GM23248 (cell line): ENCODE data around the gene NEDD9. TPM values are rescaled to one million over a fixed set of nuclear protein-coding genes. Genes with fewer than 3 reads are reported as not detected.

Experiments used
- DNase-seq: peaks from one replicate; pipeline ENCODE4 v3.0.0-alpha.2; 2015
- H2AFZ ChIP-seq: fragments of 200-600 bp; sonication (generic); 2 replicates; pipeline ENCODE4 v1.6.1; 2016; ENCODE audit warnings: antibody characterized with exemption
- H3F3A ChIP-seq: fragments of 200-600 bp; sonication (generic); 2 replicates; pipeline ENCODE4 v1.6.1; 2016; ENCODE audit warnings: mild to moderate bottlenecking, antibody characterized with exemption, mixed run types; ENCODE audit not compliant: insufficient read depth
- H3K27ac ChIP-seq: fragments of 200-600 bp; sonication (generic); 2 replicates; pipeline ENCODE4 v1.5.1; 2016; ENCODE audit warnings: mild to moderate bottlenecking
- H3K27me3 ChIP-seq: fragments of 200-600 bp; sonication (generic); replicated peaks from 2 replicates; pipeline ENCODE4 v1.6.1; 2016; ENCODE audit warnings: mild to moderate bottlenecking; ENCODE audit not compliant: insufficient read depth
- H3K36me3 ChIP-seq: fragments of 200-600 bp; sonication (generic); 2 replicates; pipeline ENCODE4 v1.6.1; 2016; ENCODE audit warnings: low read depth, mild to moderate bottlenecking
- H3K4me1 ChIP-seq: fragments of 200-600 bp; sonication (generic); 2 replicates; pipeline ENCODE4 v1.6.1; 2016; ENCODE audit warnings: mild to moderate bottlenecking; ENCODE audit not compliant: insufficient read depth
- H3K4me2 ChIP-seq: fragments of 200-600 bp; sonication (generic); one replicate; pipeline ENCODE4 v1.6.1; 2016; ENCODE audit warnings: mild to moderate bottlenecking; ENCODE audit not compliant: unreplicated experiment
- H3K4me3 ChIP-seq: fragments of 200-600 bp; sonication (generic); 2 replicates; pipeline ENCODE4 v1.5.1; 2016; ENCODE audit warnings: mild to moderate bottlenecking
- H3K79me2 ChIP-seq: fragments of 200-600 bp; sonication (generic); 2 replicates; pipeline ENCODE4 v1.6.1; 2016; ENCODE audit warnings: mild to moderate bottlenecking; ENCODE audit not compliant: insufficient read depth
- H3K9ac ChIP-seq: fragments of 200-600 bp; sonication (generic); 2 replicates; pipeline ENCODE4 v1.6.1; 2016; ENCODE audit warnings: mild to moderate bottlenecking
- H3K9me2 ChIP-seq: fragments of 200-600 bp; sonication (generic); 2 replicates; pipeline ENCODE4 v1.6.1; 2016; ENCODE audit warnings: mixed run types, mild to moderate bottlenecking, moderate library complexity; ENCODE audit not compliant: insufficient read depth
- H3K9me3 ChIP-seq: fragments of 200-600 bp; sonication (generic); one replicate; pipeline ENCODE4 v1.6.1; 2017; ENCODE audit warnings: low read depth
- H4K20me1 ChIP-seq: fragments of 200-600 bp; sonication (generic); 2 replicates; pipeline ENCODE4 v1.6.0; 2016; ENCODE audit not compliant: insufficient read depth
- EZH2 ChIP-seq: fragments of 200-600 bp; sonication (generic); IDR thresholded peaks from 2 replicates; pipeline ENCODE4 v1.6.1; 2018; ENCODE audit warnings: antibody characterized with exemption, mild to moderate bottlenecking; ENCODE audit not compliant: insufficient read depth, poor library complexity, severe bottlenecking
- EZH2phosphoT487 ChIP-seq: fragments of 200-600 bp; sonication (generic); IDR thresholded peaks from 2 replicates; pipeline ENCODE4 v1.6.1; 2018; ENCODE audit warnings: antibody characterized with exemption, moderate library complexity, mild to moderate bottlenecking, low read depth; ENCODE audit not compliant: insufficient read depth
- WGBS, 2 experiments: methylation state at CpG; one replicate each; pipeline ENCODE4 v1.1.6; 2015 to 2017; ENCODE audit warnings: low lambda C conversion rate in 2 of 2, low coverage in 1 of 2; ENCODE audit errors: missing lambda C conversion rate in 2 of 2; 5-methylcytosine and 5-hydroxymethylcytosine counted together
- in situ Hi-C: fragments of 300-500 bp; cut with MboI; formaldehyde crosslinking; loops from 2 replicates; pipeline ENCODE4 v1.15.0; 2020
- polyA plus RNA-seq: library from polyadenylated mRNA; unstranded; fragments of >200 nt; fragmentation: Nextera tagmentation; extraction: Ambion mirVana; gene quantifications from 2 replicates; pipeline ENCODE4 v1.2.1, GENCODE V29; 2016
- total RNA-seq: library from RNA; depleted of rRNA; stranded (reverse); fragments of >200 nt; shearing (Covaris generic); gene quantifications from 2 replicates; pipeline ENCODE4 v1.2.3, GENCODE V29; 2014

The NEDD9 gene
- total and polyA plus RNA-seq, 2 experiments from 2014 or later = 3.0 to 4.2 TPM

DNA sequence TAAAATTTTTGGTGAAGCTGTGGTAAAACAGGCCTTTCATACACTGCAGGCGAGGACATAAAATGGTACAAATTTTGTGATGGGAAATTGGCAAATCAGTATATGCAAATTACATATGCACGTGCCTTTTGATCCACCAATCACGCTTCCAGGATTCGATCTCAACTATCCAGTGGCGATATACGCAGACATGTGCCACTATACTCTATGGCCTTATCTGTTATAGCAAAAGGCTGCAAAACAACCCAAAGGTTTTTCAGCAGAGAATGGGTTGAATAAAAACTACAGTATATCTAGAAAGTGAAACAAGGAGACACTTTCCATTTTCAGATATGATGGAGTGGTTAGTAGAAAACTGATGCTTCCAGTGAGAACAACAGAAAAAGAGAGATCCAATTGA is 79.0 kb downstream of the NEDD9 start:
- Histone ChIP-seq H3F3A (no peaks in the 10 kb centered on the region), H3K9me3 (no peaks in the 10 kb centered on the region), H3K79me2 (no peaks in the 10 kb centered on the region), H3K9me2 (no peaks in the 10 kb centered on the region), H3K27ac (no peak overlapping the region), H3K9ac (no peak overlapping the region), H3K27me3 (no peaks in the 10 kb centered on the region), H2AFZ (no peak overlapping the region), H4K20me1 (no peaks in the 10 kb centered on the region), H3K4me2 (no peak overlapping the region), H3K4me1 (no peaks in the 10 kb centered on the region), H3K36me3 (no peaks in the 10 kb centered on the region), H3K4me3 (no peak overlapping the region)
- WGBS, 2 experiments = 96% methylated on average over 6 of the region's 6 CpGs
- no peak for DNase-seq
- TF ChIP-seq EZH2 (no peak), EZH2phosphoT487 (no peak)
- in situ Hi-C loops = no loop called here

DNA sequence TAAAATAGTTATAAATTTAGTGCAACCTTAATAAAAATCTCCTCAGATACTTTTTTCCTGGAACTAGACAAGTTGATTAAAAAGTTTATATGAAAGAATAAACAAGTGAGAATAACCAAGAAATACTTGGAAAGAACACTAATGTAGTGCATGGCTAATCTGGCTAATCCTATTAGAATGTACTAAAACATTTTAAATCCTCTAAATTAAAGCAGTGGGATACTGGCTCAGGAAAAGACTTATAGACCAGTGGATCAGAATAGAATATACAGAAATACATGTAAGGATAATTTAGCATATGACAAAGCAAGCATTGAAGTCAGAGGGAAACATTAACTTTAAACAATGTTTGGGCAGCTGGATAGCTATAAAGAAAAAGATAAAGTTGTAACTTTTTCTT is 79.9 kb downstream of the NEDD9 start:
- no peak overlapping the region for H3K4me3 ChIP-seq
- H3K9ac ChIP-seq = no peak overlapping the region
- no peaks in the 10 kb centered on the region for H3K36me3 ChIP-seq
- no peaks in the 10 kb centered on the region for H4K20me1 ChIP-seq
- no peaks in the 10 kb centered on the region for H3K4me1 ChIP-seq
- no peaks in the 10 kb centered on the region for H3K79me2 ChIP-seq
- no peak for DNase-seq
- H3K9me3 ChIP-seq = no peaks in the 10 kb centered on the region
- H2AFZ ChIP-seq = no peak overlapping the region
- in situ Hi-C loops = no loop called here
- no peaks in the 10 kb centered on the region for H3K27me3 ChIP-seq
- no peak overlapping the region for H3K27ac ChIP-seq
- H3F3A ChIP-seq = no peaks in the 10 kb centered on the region
- H3K4me2 ChIP-seq = no peak overlapping the region
- no peaks in the 10 kb centered on the region for H3K9me2 ChIP-seq
- TF ChIP-seq EZH2phosphoT487 = no peak
- TF ChIP-seq EZH2 = no peak

DNA sequence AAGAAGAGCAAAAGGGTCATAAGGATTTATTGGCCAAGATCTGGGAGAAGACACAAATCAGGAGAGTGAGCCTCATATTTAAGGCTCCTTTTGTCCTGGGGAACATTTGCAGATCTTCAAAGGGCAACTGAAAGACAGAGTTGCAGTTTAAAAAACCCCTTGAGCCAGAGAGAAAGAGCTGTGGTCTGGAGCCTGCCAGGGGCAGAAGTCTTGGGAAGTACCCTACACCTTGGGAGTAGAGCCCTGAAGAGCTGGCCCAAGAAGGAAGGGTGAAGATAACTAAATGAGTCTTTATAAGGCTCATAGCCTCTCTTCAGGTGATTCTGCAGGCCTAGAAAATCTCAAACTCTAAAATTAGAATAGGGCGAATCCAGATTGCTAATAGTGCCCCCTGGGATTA is 81.0 kb downstream of the NEDD9 start:
- H3K4me3 ChIP-seq = no peak overlapping the region
- no peak overlapping the region for H2AFZ ChIP-seq
- no peaks in the 10 kb centered on the region for H3K4me1 ChIP-seq
- H3K4me2 ChIP-seq = no peak overlapping the region
- no peaks in the 10 kb centered on the region for H3F3A ChIP-seq
- no peaks in the 10 kb centered on the region for H3K27me3 ChIP-seq
- no peak for TF ChIP-seq EZH2
- TF ChIP-seq EZH2phosphoT487 = no peak
- no peak overlapping the region for H3K9ac ChIP-seq
- WGBS, 2 experiments = 96 to 100% methylated on average over 1 of the region's 1 CpG
- no peaks in the 10 kb centered on the region for H3K9me3 ChIP-seq
- H3K36me3 ChIP-seq = no peaks in the 10 kb centered on the region
- DNase-seq = no peak
- H3K79me2 ChIP-seq = no peaks in the 10 kb centered on the region
- in situ Hi-C loops = no loop called here
- H3K27ac ChIP-seq = no peak overlapping the region
- no peaks in the 10 kb centered on the region for H3K9me2 ChIP-seq
- no peaks in the 10 kb centered on the region for H4K20me1 ChIP-seq

DNA sequence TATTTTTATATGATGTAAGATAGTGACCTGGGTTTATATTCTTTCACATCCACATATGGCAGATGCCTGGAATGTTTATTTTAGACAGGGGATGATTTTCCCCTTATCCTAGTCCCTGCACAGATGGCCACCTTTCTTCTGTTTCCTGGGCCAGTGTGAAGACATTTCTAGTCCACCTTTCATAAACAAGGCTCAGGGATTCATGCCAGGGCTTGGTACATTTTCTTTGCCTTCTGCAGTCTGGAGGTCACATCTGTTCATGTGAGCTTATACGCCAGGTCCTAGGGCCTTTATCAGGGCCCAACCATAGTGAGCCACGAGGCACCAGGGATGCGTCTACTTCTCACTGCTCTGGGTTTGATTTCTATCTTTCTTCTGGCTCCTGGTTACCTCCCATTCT is 82.9 kb downstream of the NEDD9 start:
- no peak overlapping the region for H3K27ac ChIP-seq
- no peaks in the 10 kb centered on the region for H3K9me3 ChIP-seq
- H3F3A ChIP-seq = no peaks in the 10 kb centered on the region
- in situ Hi-C loops = loop anchor here (10.0 kb wide), 1 partner anchor 345 kb away; no protein-coding TSS in a partner anchor
- no peak overlapping the region for H3K9ac ChIP-seq
- H3K36me3 ChIP-seq = no peaks in the 10 kb centered on the region
- no peak overlapping the region for H3K4me3 ChIP-seq
- H3K4me1 ChIP-seq = no peaks in the 10 kb centered on the region
- no peaks in the 10 kb centered on the region for H4K20me1 ChIP-seq
- WGBS, 2 experiments = 87 to 97% methylated on average over 3 of the region's 3 CpGs
- H3K4me2 ChIP-seq = no peak overlapping the region
- no peaks in the 10 kb centered on the region for H3K9me2 ChIP-seq
- no peak overlapping the region for H2AFZ ChIP-seq
- H3K79me2 ChIP-seq = no peaks in the 10 kb centered on the region
- no peak for TF ChIP-seq EZH2
- no peak for TF ChIP-seq EZH2phosphoT487
- no peak for DNase-seq
- no peaks in the 10 kb centered on the region for H3K27me3 ChIP-seq
